HG02678 (cell line): Measurements from ENCODE around the gene RGSL1.

Source experiments
- ATAC-seq: cut with Tn5 transposase; IDR thresholded peaks from one replicate; pipeline ENCODE4 v1.9.1; 2021; ENCODE audit warnings: mild to moderate bottlenecking, moderate library complexity; ENCODE audit not compliant: unreplicated experiment

Gene RGSL1

GRCh38 chr1:182587666-182588499 lies 137.9 kb downstream of the RGSL1 start:
- ATAC-seq, result peak; percentile 11

GRCh38 chr1:182588500-182589396 lies 138.8 kb downstream of the RGSL1 start, which contains the start of gene RNASEL:
Gene RNASEL (minus strand): TSS chr1:182589256. CDS start chr1:182586806, 2,450 bp downstream.
- peak; percentile 86 for ATAC-seq

- no peak for ATAC-seq
These were observed 139.6 kb downstream of the RGSL1 start for GRCh38 chr1:182589520-182589919.

DNA sequence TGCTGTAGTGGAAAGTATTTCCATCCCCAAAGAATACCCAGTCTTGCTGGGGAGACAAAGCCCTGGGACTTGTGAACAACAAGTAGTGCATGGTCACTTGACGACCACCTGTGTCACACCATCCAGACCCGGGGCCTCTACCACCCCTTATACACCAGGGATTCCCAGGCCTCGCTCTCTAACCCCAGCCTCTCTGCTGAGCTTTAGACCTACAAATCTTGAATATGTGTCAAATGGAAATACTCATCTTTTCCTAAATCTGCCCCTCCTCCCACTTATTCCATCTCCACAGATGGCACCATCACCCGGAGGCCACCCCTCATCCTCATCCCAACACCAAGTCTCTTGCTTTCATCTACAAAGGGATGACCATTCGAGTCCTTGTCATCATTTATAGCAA lies 140.0 kb downstream of the RGSL1 start:
- no peak for ATAC-seq

DNA sequence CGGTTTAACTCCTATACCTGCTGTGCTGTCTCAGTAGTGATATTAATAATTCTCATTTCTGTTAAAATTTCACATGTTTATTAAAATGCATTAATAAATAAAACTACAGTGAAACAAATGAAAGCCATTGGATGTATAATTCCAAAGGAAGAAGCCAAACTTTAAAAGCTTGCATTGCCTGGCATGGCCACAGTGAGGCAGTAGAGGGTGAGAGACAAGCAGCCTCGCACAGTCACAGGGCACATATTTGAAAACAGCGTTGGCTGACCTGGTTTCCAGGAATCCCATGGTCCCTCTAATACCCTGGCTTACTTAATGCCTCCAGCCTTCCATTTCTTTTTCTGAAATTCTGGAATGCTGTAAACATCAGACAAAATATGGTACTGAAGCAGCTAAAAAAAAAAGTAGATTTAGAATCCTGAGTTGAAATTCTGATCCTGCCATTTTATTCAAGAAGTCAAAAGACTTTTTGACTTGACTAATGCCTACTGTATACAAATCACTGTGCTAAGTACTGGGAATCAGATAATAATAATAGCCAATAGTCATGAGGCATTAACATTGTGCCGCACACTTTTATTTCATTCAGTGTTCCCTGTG lies 145.8 kb downstream of the RGSL1 start:
- peak; percentile 54 for ATAC-seq

DNA sequence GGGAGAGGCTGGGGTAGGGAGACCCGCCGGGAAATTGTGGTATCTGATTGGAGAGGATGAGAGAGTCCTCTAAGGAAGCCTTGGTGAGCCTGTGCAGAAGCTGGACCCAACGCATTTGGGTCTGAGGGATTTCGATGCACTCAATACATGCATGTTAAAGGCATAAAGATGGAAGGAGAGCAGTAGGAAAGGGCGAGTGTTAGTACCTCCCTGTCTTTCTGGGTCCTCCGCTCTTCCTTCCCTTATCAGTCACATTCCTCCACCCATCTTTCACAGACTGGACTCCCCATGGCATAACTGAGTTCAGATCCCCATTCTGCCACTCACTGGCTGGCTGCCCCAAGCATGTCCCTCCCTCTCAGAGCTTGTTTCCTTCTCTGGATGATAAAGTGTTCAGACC lies 147.0 kb downstream of the RGSL1 start:
- no peak for ATAC-seq

DNA sequence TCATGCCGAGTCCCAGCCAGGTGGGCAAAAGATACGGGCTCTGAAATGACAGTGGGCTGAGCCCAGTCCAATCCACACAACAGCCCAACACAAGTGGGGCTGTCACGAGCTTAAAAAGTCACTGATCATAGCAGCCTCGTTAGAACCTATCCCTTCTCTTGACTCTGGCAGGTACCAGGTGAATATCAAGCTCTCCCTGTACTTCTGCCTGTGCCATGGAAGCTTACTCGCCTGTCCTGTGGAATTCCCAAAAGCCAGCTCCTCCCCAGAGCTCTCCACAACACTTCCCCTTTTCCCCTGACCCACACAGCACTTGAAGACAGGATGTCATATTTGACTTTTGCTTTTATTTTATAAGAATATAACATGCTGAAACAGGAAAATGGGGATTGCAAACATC lies 148.3 kb downstream of the RGSL1 start:
- ATAC-seq, result no peak

DNA sequence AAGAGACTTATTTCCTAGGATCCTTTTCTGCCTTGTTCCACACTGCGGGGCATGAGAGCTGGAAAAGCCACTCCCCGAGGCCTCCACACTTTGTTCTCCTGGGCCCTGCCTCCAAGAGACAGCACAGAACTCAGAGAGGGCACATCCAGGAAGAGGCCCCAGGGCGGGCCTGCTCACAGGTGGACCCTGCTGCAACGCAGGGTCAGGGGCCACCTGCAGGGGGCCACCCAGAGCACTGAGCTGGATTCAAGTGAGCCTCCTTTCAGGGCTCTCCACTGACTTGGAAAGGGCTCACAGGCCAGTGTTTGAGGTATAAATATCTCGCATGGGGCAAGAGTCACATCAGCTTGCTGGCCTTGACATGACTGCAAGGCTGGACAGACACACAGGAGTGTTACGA lies 149.4 kb downstream of the RGSL1 start:
- no peak for ATAC-seq

DNA sequence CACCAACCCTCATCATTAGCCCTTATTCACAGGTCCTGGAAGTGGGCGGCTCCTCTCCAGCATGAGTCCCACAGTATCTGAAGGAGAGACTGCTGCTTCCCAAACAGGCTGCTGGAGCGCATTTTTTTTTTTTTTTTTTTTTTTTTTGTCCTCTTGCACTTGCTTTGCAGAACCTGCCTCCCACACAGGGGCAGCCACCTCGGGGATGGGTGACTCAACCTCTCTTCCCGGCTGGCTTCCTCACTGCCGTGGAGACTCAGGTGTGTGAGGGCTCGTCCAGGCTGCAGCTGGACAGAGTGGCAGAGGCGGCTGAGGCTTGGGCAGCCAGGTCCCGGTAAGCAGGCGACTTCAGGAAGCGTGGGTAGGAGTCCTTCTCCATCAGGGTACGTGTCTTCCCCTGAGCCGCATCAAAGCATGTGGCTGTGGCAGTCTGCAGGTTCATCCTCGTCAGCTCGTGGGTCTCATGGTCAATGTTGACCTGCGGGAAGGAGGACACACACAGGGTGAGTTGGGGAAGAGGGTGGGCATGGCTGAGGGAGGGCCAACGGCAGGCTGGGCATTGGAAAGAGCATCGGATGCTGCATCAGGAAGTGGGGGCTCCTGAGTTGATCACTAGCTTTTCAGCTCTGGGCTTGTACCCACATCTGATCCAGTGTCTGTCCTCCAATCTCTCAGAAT lies 150.2 kb downstream of the RGSL1 start:
- ATAC-seq, result no peak

DNA sequence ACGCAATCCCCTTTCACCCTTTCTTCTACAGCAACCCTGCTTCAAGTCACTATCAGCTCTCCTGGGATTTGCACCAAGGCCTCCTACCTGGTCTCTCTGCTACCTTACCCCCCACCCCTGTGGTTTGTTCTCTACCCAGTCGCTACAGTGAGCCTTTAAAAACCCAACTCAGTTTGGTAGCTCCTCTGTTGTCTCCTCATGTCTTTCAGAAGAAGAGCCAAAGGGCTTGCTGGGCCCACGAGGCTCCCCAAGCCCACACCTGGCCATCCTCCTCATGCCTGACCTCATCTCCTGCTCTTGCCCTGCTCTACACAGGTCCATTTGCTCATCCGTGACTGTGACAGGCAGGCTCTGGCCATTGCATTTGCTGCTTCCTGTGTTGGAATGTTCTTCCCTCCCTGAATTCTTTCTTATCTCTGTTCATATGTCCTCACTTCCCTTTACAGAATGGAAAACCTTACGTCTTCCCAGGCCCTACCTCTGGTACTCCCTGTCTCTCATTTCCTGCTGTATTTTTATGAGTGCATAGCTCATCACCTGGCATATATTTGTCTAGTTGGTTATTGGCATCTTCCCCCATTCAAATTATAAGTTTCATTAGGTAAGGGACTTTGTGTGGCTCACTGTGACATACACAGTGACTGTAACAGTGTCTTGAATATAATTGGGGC lies 150.9 kb downstream of the RGSL1 start:
- ATAC-seq, result no peak

DNA sequence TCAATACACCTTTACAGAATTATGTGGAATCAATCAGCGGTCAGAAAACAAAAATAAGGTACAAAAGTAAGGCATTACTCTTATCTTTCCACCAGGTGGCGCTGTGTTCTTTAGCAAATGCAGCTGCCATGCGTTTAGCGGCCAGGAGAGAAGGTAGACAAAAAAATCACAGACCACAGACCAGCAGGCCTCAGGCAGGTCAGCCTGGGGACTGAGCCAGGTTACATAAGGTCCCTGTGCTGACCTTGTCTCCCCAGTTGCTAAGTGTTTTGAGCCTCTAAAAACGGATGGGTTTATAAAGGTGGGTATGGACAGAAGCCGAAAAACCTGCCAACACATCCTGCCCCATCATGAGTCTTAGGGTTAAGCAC lies 151.5 kb downstream of the RGSL1 start:
- ATAC-seq, result no peak

DNA sequence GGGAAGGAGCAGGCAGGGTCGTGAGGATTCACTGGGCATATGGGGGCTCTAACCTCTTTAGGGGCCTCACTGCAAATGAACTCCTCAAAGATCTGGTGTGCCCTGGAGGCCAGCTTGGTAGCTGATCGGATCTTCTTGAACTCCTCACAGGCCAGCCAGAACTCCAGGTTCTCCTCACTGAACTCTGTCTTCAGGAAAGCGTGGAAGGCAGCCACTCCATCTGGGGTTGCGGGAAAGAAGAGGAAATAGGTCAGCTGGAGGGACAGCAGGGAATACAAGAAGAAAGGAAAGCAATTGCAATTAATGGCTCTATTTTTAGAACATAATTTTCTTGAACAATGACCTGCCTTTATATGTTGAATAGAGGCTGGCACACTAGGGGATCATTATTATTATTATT lies 152.0 kb downstream of the RGSL1 start:
- no peak for ATAC-seq

DNA sequence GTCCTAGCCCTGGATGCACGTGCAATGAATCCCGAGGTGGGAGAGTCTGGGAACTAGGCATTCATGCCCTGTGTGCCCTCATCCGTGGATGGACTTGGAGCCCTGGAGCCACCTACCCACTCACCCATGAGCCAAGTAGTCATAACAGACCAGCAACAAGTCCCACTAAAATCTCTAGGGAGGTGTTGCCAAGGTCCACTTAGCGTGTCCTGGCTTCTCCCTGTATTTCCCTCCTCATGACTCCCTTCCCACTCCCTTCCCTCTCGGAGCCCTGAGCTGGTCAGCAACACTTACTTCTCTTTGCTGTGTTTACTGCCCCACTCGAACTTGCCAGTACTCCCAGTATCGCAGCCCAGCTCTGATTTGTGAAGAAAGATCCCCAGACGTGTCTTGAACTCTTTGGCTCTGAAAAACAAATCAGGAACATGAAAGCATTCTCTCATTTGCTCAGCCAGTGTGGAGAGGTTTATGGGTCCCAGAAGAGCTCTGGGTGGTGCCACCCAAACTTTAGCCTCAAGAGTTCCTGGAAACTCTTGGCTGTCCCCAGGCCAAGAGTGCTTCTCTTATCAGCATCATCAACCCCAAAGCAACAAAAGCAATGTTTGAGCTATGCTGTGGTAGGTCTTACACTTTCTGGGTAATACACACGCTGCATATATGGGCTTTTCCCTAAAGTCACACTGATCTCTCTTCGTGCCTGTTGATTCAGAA lies 153.1 kb downstream of the RGSL1 start:
- no peak for ATAC-seq

DNA sequence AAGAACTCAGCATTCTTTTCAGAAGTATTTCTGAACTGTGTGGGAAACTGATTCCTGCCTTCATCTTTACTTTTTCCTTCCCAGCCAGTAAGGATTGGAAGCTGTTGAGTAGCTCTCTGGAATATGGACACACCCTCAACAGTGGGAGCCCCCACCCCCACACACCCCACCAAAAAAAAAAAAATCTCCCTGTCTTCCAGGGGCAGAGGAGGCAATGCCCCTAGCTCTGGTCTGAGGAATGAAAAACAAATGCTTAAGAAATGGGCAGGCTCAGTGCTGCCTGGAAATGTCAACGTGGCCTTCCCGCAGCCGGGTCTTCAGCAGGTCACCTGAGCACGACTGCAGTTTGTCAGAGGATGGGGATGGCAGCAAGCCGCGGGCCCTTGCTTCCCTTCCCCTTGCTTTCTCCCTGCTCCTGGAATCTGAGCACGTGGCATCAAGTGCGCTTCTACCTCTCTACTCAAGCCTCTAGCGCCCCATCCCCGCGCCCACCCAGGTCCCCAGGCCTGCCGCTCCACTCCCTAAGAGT lies 153.8 kb downstream of the RGSL1 start:
- peak; percentile 14 for ATAC-seq

GRCh38 chr1:182604175-182605164 lies 154.5 kb downstream of the RGSL1 start, which contains the start of gene RGS16:
Gene RGS16 (minus strand): TSS chr1:182604389. CDS start chr1:182604259, 130 bp downstream.
- ATAC-seq, result peak; percentile 87

GRCh38 chr1:182607566-182607965 lies 157.6 kb downstream of the RGSL1 start:
- no peak for ATAC-seq

- ATAC-seq, result no peak
These were observed 158.3 kb downstream of the RGSL1 start for GRCh38 chr1:182608236-182608635.
